Vagina (tissue), 2 donors: Measurements from ENCODE around the gene POLR2M.

Experiments used
- POLR2A ChIP-seq, 2 donors: fragments of 450-650 bp; IDR thresholded peaks; one replicate each; pipeline ENCODE4 v1.6.1; 2017; ENCODE audit warnings: antibody characterized with exemption in 2 of 2, mild to moderate bottlenecking in 2 of 2, moderate library complexity in 2 of 2
- TF ChIP-seq, protein P1 (sequence below), 3 experiments: fragments of 450-650 bp in 2 of 3; fragments of 200-600 bp in 1 of 3; sonication (generic) in 1 of 3; IDR thresholded peaks; one replicate each; pipeline ENCODE4 v1.5.1; 2017 to 2019; ENCODE audit warnings: antibody characterized with exemption in 3 of 3, mild to moderate bottlenecking in 2 of 3, moderate library complexity in 2 of 3

DNA sequence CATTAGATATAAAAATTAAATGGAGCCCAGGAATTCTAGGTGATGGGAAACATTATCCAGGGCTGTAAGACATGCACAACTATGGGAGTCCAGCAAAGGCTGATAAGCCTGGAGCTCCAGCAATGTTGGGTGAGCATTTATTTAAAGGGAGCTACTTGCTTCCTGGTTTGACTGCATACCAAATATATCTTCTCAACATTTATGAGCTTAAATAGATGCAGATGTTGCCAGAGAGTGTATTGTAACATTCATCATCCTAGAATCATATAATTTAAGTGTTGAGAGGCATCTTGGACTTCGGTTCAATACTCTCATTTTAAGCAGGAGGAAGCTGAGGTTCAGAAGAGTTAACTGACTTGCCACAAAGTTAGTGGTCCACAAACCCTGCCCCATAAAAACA is 12.2 kb upstream of the POLR2M start:
- TF ChIP-seq POLR2A (IDR thresholded peaks at IDR 0.05), result no peak
- TF ChIP-seq, protein P1, sequence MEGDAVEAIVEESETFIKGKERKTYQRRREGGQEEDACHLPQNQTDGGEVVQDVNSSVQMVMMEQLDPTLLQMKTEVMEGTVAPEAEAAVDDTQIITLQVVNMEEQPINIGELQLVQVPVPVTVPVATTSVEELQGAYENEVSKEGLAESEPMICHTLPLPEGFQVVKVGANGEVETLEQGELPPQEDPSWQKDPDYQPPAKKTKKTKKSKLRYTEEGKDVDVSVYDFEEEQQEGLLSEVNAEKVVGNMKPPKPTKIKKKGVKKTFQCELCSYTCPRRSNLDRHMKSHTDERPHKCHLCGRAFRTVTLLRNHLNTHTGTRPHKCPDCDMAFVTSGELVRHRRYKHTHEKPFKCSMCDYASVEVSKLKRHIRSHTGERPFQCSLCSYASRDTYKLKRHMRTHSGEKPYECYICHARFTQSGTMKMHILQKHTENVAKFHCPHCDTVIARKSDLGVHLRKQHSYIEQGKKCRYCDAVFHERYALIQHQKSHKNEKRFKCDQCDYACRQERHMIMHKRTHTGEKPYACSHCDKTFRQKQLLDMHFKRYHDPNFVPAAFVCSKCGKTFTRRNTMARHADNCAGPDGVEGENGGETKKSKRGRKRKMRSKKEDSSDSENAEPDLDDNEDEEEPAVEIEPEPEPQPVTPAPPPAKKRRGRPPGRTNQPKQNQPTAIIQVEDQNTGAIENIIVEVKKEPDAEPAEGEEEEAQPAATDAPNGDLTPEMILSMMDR (IDR thresholded peaks at IDR 0.05), result no peak
